Stomach (tissue), 9 donors: ENCODE results near the gene STRN4. TPM values are rescaled to one million over a fixed set of nuclear protein-coding genes. Genes with fewer than 3 reads are reported as not detected.

ENCODE experiments used
- DNase-seq, 2 donors: peaks; one replicate each; pipeline versions ENCODE4 v3.0.0 to v3.0.0-alpha.2; 2013 to 2019
- H3K27ac ChIP-seq, 5 donors: fragments of 200-600 bp in 4 of 5; sonication (generic) in 4 of 5; one replicate each; pipeline ENCODE4 v1.5.1; 2013 to 2019; ENCODE audit warnings: mild to moderate bottlenecking in 1 of 5, moderate library complexity in 1 of 5
- H3K27me3 ChIP-seq, 3 donors: fragments of 200-600 bp; sonication (generic); one replicate each; pipeline ENCODE4 v1.5.1; 2017 to 2019; ENCODE audit warnings: mixed run types in 1 of 3
- H3K36me3 ChIP-seq, 4 donors: fragments of 200-600 bp; sonication (generic); 1 replicate in 3 of 4; 2 replicates in 1 of 4; pipeline ENCODE4 v1.5.1; 2016 to 2019
- H3K4me1 ChIP-seq, 4 donors: fragments of 200-600 bp; sonication (generic); one replicate each; pipeline ENCODE4 v1.5.1; 2016 to 2019
- H3K4me3 ChIP-seq, 4 donors: fragments of 200-600 bp; sonication (generic) in 3 of 4; one replicate each; pipeline ENCODE4 v1.5.1; 2016 to 2019; ENCODE audit warnings: mild to moderate bottlenecking in 1 of 4
- H3K9me3 ChIP-seq, 4 donors: fragments of 200-600 bp; sonication (generic); one replicate each; pipeline ENCODE4 v1.5.1; 2016 to 2019
- EP300 ChIP-seq: sonication (generic); formaldehyde crosslinking; IDR thresholded peaks from one replicate; pipeline ENCODE4 v1.6.1; 2017; ENCODE audit warnings: antibody characterized with exemption
- POLR2A ChIP-seq, 4 donors: fragments of 450-650 bp; IDR thresholded peaks; one replicate each; pipeline ENCODE4 v1.6.1; 2016; ENCODE audit warnings: antibody characterized with exemption in 4 of 4, control low read depth in 2 of 4, mild to moderate bottlenecking in 1 of 4, moderate library complexity in 1 of 4
- POLR2AphosphoS5 ChIP-seq, 3 donors: sonication (generic); formaldehyde crosslinking; IDR thresholded peaks; one replicate each; pipeline ENCODE4 v1.6.1; 2016; ENCODE audit warnings: antibody characterized with exemption in 3 of 3
- WGBS, 5 donors: extraction: QIAGEN DNeasy Blood & Tissue Kit in 3 of 5; methylation state at CpG; one replicate each; pipeline versions ENCODE4 v1.1.5 to v1.1.7; 2013 to 2018; 5-methylcytosine and 5-hydroxymethylcytosine counted together
- intact Hi-C: fragments of 100-400 bp; cut with DNase I; formaldehyde crosslinking; loops from one replicate; pipeline ENCODE4 v1.15.1; 2023; ENCODE audit warnings: low total_unique reads
- polyA plus RNA-seq, 3 donors: library from polyadenylated mRNA; stranded (reverse); fragments of 200-250 nt; gene quantifications; one replicate each; pipeline ENCODE4 v1.2.3, GENCODE V29; 2013
- total RNA-seq, 5 donors: library from RNA; depleted of rRNA; stranded (reverse); fragments of >200 nt; gene quantifications; one replicate each; pipeline versions ENCODE4 v1.1.0 to v1.2.3, GENCODE V29; 2014 to 2016
- TF ChIP-seq, protein P1 (sequence below), 7 experiments: fragments of 450-650 bp in 4 of 7; fragments of 200-600 bp in 3 of 7; sonication (generic) in 3 of 7; IDR thresholded peaks; one replicate each; pipeline ENCODE4 v1.5.1; 2016 to 2019; ENCODE audit warnings: antibody characterized with exemption in 7 of 7, control low read depth in 2 of 7, mild to moderate bottlenecking in 1 of 7
- donor health status: healthy with polysubstance abuse.
- donor health status: Bipolar disorder and iron deficiency.
- donor health status: healthy.

The STRN4 gene
- total and polyA plus RNA-seq, 8 donors, result 37.1 to 373 (median 62.1) TPM

DNA sequence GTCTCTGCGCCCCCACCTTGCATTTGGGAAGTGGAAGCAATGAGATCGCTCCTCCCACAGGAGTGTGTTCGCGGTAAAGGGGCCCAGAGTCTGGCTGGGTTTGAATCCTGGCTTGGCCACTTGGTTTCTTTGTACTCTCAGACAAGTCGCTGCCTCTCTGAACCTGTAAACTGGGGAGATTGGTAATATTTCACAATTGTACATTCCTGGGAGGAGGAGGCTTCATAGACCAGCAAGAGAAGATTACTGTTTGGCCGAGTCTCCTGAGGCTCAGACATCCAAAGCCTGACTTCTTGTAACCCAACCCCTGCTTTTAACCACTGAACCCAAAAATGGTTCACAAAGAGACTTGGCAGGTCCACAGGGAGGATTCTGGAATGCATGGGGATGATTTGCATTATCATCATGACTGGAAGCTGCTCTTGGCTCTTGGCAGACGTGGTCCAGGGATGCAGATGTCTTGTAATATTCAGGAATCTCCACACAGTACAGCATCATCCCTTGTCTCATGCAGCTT, 13.6 kb upstream of the STRN4 start:
- H3K4me1 ChIP-seq, result peaks cover 0 to 48% (median 14%) of the 10 kb centered on the region in 4 donors
- DNase-seq, result peak in 1 of 2 donors; percentile 52
- intact Hi-C loops, result loop anchor here (5.0 to 10.0 kb wide), 2 partner anchors 82 to 235 kb away; no protein-coding TSS in a partner anchor
- no peaks in the 10 kb centered on the region for H3K27me3 ChIP-seq
- WGBS, 5 donors, result 45 to 64% (median 59%) methylated on average over 7 of the region's 7 CpGs
- H3K4me3 ChIP-seq, result no peak overlapping the region
- H3K36me3 ChIP-seq, result peaks cover 0 to 18% (median 15%) of the 10 kb centered on the region in 4 donors
- no peaks in the 10 kb centered on the region for H3K9me3 ChIP-seq
- peak overlapping the region in 4 of 5 donors; percentile 45 to 74 (median 60) for H3K27ac ChIP-seq
- peak; percentile 14 for TF ChIP-seq EP300
- peak in 1 of 3 donors; percentile 22 for TF ChIP-seq POLR2AphosphoS5 (IDR thresholded peaks at IDR 0.05)
- no peak for TF ChIP-seq POLR2A (IDR thresholded peaks at IDR 0.05)

DNA sequence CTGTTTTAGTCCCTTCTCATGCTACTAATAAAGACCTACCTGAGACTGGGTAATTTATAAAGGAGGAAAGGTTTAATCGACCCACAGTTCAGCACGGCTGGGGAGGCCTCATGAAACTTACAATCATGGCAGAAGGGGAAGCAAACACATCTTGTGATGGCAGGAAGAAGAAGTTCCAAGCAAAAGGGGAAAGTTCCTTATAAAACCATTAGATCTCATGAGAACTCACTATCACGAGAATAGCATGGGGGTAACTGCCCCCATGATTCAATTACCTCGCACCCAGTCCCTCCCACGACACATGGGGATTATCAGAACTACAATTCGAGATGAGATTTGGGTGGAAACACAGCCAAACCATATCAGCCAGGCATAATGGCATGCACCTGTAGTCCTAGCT, 13.0 kb upstream of the STRN4 start:
- intact Hi-C loops, result loop anchor here (5.0 to 10.0 kb wide), 2 partner anchors 83 to 236 kb away; no protein-coding TSS in a partner anchor
- Histone ChIP-seq H3K27me3 (no peaks in the 10 kb centered on the region), H3K27ac (peak overlapping the region in 4 of 5 donors; percentile 45 to 72 (median 58)), H3K4me3 (no peak overlapping the region), H3K36me3 (peaks cover 0 to 18% (median 15%) of the 10 kb centered on the region in 4 donors), H3K4me1 (peaks cover 0 to 52% (median 14%) of the 10 kb centered on the region in 4 donors), H3K9me3 (no peaks in the 10 kb centered on the region)
- DNase-seq, result no peak
- no peak for TF ChIP-seq EP300
- TF ChIP-seq, protein P1, sequence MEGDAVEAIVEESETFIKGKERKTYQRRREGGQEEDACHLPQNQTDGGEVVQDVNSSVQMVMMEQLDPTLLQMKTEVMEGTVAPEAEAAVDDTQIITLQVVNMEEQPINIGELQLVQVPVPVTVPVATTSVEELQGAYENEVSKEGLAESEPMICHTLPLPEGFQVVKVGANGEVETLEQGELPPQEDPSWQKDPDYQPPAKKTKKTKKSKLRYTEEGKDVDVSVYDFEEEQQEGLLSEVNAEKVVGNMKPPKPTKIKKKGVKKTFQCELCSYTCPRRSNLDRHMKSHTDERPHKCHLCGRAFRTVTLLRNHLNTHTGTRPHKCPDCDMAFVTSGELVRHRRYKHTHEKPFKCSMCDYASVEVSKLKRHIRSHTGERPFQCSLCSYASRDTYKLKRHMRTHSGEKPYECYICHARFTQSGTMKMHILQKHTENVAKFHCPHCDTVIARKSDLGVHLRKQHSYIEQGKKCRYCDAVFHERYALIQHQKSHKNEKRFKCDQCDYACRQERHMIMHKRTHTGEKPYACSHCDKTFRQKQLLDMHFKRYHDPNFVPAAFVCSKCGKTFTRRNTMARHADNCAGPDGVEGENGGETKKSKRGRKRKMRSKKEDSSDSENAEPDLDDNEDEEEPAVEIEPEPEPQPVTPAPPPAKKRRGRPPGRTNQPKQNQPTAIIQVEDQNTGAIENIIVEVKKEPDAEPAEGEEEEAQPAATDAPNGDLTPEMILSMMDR (IDR thresholded peaks at IDR 0.05), result no peak
- TF ChIP-seq POLR2AphosphoS5 (IDR thresholded peaks at IDR 0.05), result no peak
- TF ChIP-seq POLR2A (IDR thresholded peaks at IDR 0.05), result no peak
- 63 to 82% (median 79%) methylated on average over 6 of the region's 6 CpGs for WGBS, 5 donors

DNA sequence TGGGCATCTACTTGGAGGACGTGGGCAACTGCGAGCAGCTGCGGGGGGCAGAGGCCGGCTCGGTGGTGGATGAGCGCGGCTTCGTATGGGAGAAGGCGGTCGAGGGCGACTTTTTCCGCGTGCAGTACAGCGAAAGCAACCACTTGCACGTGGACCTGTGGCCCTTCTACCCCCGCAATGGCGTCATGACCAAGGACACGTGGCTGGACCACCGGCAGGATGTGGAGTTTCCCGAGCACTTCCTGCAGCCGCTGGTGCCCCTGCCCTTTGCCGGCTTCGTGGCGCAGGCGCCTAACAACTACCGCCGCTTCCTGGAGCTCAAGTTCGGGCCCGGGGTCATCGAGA, 10.3 kb upstream of the STRN4 start:
- DNase-seq, result peak in 1 of 2 donors; percentile 50
- Histone ChIP-seq H3K27me3 (no peaks in the 10 kb centered on the region), H3K9me3 (no peaks in the 10 kb centered on the region), H3K27ac (no peak overlapping the region), H3K4me1 (peaks cover 0 to 55% (median 14%) of the 10 kb centered on the region in 4 donors), H3K36me3 (peaks cover 0 to 32% (median 24%) of the 10 kb centered on the region in 4 donors), H3K4me3 (no peak overlapping the region)
- no peak for TF ChIP-seq POLR2AphosphoS5 (IDR thresholded peaks at IDR 0.05)
- no peak for TF ChIP-seq POLR2A (IDR thresholded peaks at IDR 0.05)
- TF ChIP-seq, protein P1 (IDR thresholded peaks at IDR 0.05), result no peak
- no peak for TF ChIP-seq EP300
- 79 to 93% (median 86%) methylated on average over 23 to 30 of the region's 30 CpGs for WGBS, 5 donors
- intact Hi-C loops, result loop anchor here (5.0 to 10.0 kb wide), 2 partner anchors 86 to 238 kb away; no protein-coding TSS in a partner anchor

DNA sequence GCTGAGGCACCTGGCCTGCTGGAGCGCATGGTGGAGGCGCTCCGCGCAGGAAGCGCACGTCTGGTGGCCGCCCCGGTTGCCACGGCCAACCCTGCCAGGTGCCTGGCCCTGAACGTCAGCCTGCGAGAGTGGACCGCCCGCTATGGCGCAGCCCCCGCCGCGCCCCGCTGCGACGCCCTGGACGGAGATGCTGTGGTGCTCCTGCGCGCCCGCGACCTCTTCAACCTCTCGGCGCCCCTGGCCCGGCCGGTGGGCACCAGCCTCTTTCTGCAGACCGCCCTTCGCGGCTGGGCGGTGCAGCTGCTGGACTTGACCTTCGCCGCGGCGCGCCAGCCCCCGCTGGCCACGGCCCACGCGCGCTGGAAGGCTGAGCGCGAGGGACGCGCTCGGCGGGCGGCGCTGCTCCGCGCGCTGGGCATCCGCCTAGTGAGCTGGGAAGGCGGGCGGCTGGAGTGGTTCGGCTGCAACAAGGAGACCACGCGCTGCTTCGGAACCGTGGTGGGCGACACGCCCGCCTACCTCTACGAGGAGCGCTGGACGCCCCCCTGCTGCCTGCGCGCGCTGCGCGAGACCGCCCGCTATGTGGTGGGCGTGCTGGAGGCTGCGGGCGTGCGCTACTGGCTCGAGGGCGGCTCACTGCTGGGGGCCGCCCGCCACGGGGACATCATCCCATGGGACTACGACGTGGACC, 9.7 kb upstream of the STRN4 start:
- Histone ChIP-seq H3K4me1 (peaks cover 0 to 50% (median 14%) of the 10 kb centered on the region in 4 donors), H3K9me3 (no peaks in the 10 kb centered on the region), H3K27ac (peak overlapping the region in 3 of 5 donors; percentile 23 to 69 (median 55)), H3K4me3 (no peak overlapping the region), H3K36me3 (peaks cover 0 to 36% (median 26%) of the 10 kb centered on the region in 4 donors), H3K27me3 (no peaks in the 10 kb centered on the region)
- 92 to 95% (median 94%) methylated on average over 43 to 86 of the region's 86 CpGs for WGBS, 5 donors
- intact Hi-C loops, result loop anchor here (5.0 to 10.0 kb wide), 2 partner anchors 86 to 239 kb away; no protein-coding TSS in a partner anchor
- TF ChIP-seq, protein P1 (IDR thresholded peaks at IDR 0.05), result no peak
- TF ChIP-seq POLR2AphosphoS5 (IDR thresholded peaks at IDR 0.05) (no peak), EP300 (no peak), POLR2A (IDR thresholded peaks at IDR 0.05) (no peak)
- no peak for DNase-seq
